IPS-20b (cell line): Measurements from ENCODE around the gene NUBP2.

Source experiments
- H3K27ac ChIP-seq: one replicate; pipeline ENCODE4 v1.5.1; 2013; ENCODE audit warnings: low read length
- H3K27me3 ChIP-seq: 2 replicates; pipeline ENCODE4 v1.6.1; 2013; ENCODE audit warnings: mild to moderate bottlenecking, low read length, inconsistent platforms; ENCODE audit not compliant: insufficient read depth
- H3K36me3 ChIP-seq: 2 replicates; pipeline ENCODE4 v1.6.1; 2013; ENCODE audit warnings: low read depth, mild to moderate bottlenecking, inconsistent platforms, low read length, moderate library complexity; ENCODE audit not compliant: insufficient read depth
- H3K4me1 ChIP-seq: 2 replicates; pipeline ENCODE4 v1.6.1; 2013; ENCODE audit warnings: mild to moderate bottlenecking, control low read depth, inconsistent platforms, low read length, moderate library complexity; ENCODE audit not compliant: insufficient read depth
- H3K4me3 ChIP-seq: 2 replicates; pipeline ENCODE4 v1.5.1; 2013; ENCODE audit warnings: mild to moderate bottlenecking, low read length, inconsistent platforms
- H3K9ac ChIP-seq: 2 replicates; pipeline ENCODE4 v1.6.1; 2013; ENCODE audit warnings: low read depth, mild to moderate bottlenecking, inconsistent platforms, low read length, moderate library complexity
- H3K9me3 ChIP-seq: 2 replicates; pipeline ENCODE4 v1.6.1; 2013; ENCODE audit warnings: mild to moderate bottlenecking, low read depth, low read length, inconsistent platforms; ENCODE audit not compliant: insufficient read depth

NUBP2 gene

DNA sequence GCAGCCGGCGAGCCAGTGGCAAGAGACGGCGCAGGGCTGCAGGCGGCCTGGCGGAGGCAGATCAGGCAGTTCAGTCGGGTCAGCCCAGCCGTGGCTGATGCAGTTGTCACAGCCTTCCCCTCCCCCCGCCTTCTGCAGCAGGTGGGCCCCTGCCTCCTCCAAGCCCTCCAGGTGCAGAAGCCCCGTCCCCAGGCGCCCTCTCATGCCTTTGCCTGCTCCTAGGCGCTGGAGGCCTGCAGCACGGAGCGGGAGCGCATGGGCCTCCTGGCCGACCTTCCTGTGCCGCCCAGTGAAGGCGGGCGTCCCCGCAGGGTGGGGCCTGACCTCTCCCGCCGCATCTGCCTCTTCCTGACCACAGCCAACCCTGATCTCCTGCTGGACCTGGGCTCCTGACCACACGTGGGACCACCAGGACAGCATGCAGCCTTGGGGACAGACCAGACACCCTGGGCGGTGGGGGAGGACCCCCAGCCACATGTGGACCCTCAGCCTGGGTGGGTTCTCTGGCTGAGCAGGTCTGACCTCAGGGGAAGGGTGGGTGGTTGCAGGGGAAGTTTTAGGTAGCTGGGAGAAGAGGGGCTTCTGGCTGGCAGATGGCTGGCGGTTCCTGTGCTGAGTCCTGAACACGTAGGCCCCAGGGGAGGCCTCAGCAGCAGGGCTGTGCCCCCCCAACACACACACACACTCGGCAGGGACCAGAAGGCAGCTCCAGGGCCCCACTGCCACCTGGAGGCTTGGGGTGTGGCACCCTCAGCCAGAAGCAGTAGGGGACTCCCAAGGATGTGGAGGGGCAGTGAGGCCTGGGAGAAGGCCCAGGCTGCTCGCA lies 6.7 kb upstream of the NUBP2 start:
- Histone ChIP-seq H3K9ac (no peak overlapping the region), H3K36me3 (peaks cover 29% of the 10 kb centered on the region; the same call in 1 of the 2 replicates), H3K27ac (no peak overlapping the region), H3K27me3 (no peaks in the 10 kb centered on the region), H3K9me3 (no peaks in the 10 kb centered on the region), H3K4me1 (no peaks in the 10 kb centered on the region; the same call in 1 of the 2 replicates), H3K4me3 (no peak overlapping the region)

DNA sequence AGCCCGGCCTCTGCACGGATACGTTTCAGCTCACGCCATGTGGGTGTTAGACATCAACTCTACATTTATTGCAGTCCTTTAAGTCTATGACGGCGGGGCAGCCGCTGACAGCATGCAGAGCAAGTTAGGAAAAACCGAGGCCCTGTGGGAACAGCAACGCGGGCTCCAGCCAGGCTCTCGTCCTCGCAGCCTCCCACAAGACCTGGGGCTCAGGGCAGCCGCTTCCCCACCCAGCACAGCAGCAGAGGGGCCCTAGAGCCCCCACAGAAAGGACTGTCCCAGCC lies 6.1 kb upstream of the NUBP2 start:
- H3K4me1 ChIP-seq: no peaks in the 10 kb centered on the region; the same call in 1 of the 2 replicates
- no peak overlapping the region for H3K27ac ChIP-seq
- no peak overlapping the region for H3K9ac ChIP-seq

GRCh38 chr16:1776991-1777374 lies 5.8 kb upstream of the NUBP2 start:
- Histone ChIP-seq H3K27me3 (no peaks in the 10 kb centered on the region), H3K27ac (no peak overlapping the region), H3K9ac (no peak overlapping the region), H3K9me3 (no peaks in the 10 kb centered on the region), H3K4me1 (no peaks in the 10 kb centered on the region; the same call in 1 of the 2 replicates), H3K4me3 (no peak overlapping the region), H3K36me3 (peaks cover 29% of the 10 kb centered on the region; the same call in 1 of the 2 replicates)

More for the DNA sequence above, 6.1 kb upstream of the NUBP2 start:
- no peaks in the 10 kb centered on the region for H3K27me3 ChIP-seq
- no peaks in the 10 kb centered on the region for H3K9me3 ChIP-seq
- peaks cover 29% of the 10 kb centered on the region; the same call in 1 of the 2 replicates for H3K36me3 ChIP-seq
- no peak overlapping the region for H3K4me3 ChIP-seq

DNA sequence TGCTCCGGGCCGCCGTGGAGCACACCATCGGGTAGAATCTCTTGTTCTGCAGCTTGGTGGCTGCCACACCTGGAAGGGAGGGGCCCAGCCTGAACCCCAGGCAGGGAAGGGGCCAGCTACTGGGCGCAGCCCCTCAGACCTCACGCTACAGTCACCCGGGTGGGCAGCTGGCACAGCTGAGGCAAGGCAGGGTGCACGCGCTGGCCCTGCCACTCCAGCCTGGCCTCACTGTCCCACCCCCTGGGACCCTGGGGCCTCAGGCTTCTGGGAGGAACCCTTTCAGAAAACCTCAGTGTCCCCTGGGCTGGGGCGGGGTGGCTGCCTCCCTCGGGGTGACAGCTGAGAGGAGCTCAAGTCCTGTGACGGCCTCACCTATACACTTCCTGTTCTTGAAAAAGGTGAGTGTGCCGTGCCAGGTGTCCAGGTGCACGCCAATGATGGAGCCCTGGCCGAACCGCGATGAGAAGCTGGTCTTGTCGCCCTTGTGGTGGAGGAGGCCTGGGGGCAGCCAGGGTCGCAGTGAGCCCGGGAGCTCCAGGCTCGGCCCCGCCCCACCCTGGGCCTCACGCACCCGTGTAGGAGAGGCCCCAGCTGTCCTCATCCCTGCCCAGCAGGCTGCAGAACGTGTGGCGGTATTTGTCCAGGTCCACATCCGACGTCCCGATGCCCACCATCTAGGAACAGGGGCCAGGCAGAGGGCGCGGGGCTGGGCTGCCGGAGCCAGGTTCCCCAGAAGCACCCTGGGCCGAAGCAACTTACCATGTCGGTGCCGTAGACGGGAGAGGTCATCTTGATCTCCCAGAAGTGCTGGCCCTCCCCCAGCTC lies 5.2 kb upstream of the NUBP2 start:
- H3K4me3 ChIP-seq: no peak overlapping the region
- no peaks in the 10 kb centered on the region for H3K27me3 ChIP-seq
- H3K9ac ChIP-seq: no peak overlapping the region
- H3K27ac ChIP-seq: no peak overlapping the region
- H3K9me3 ChIP-seq: no peaks in the 10 kb centered on the region
- H3K4me1 ChIP-seq: no peaks in the 10 kb centered on the region; the same call in 1 of the 2 replicates
- H3K36me3 ChIP-seq: peaks cover 29% of the 10 kb centered on the region; the same call in 1 of the 2 replicates

GRCh38 chr16:1778200-1779179 lies 4.3 kb upstream of the NUBP2 start:
- H3K9me3 ChIP-seq: no peaks in the 10 kb centered on the region
- no peak overlapping the region for H3K27ac ChIP-seq
- no peaks in the 10 kb centered on the region; the same call in 1 of the 2 replicates for H3K4me1 ChIP-seq
- peaks cover 29% of the 10 kb centered on the region; the same call in 1 of the 2 replicates for H3K36me3 ChIP-seq
- no peaks in the 10 kb centered on the region for H3K27me3 ChIP-seq
- H3K4me3 ChIP-seq: no peak overlapping the region
- H3K9ac ChIP-seq: no peak overlapping the region

DNA sequence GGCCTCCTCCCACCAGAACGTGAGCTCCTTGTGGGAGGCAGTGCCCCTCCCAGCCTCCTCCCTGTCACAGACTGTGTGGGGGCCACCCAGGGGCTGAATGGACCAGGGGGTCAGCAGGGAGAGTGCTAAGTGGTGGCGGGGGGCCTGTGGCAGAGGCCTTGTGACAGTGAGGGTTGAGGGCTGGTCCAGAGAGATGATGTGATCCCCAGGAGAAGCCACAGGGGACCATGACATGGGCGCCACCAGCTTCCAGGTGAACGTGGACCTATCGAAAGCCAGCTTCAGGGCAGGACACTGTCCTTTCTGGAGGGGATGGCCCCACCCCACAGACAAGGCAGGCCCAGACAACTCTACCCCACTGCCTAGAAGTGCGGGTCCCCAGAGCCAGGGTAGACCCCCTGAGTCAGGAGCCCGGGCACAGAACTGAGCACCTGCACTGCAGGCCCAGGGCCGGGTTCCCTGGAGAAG lies 3.5 kb upstream of the NUBP2 start:
- H3K9ac ChIP-seq: no peak overlapping the region
- no peaks in the 10 kb centered on the region for H3K27me3 ChIP-seq
- H3K36me3 ChIP-seq: peaks cover 29% of the 10 kb centered on the region; the same call in 1 of the 2 replicates
- H3K9me3 ChIP-seq: no peaks in the 10 kb centered on the region
- no peak overlapping the region for H3K4me3 ChIP-seq
- peaks cover 4% of the 10 kb centered on the region for H3K4me1 ChIP-seq
- no peak overlapping the region for H3K27ac ChIP-seq

DNA sequence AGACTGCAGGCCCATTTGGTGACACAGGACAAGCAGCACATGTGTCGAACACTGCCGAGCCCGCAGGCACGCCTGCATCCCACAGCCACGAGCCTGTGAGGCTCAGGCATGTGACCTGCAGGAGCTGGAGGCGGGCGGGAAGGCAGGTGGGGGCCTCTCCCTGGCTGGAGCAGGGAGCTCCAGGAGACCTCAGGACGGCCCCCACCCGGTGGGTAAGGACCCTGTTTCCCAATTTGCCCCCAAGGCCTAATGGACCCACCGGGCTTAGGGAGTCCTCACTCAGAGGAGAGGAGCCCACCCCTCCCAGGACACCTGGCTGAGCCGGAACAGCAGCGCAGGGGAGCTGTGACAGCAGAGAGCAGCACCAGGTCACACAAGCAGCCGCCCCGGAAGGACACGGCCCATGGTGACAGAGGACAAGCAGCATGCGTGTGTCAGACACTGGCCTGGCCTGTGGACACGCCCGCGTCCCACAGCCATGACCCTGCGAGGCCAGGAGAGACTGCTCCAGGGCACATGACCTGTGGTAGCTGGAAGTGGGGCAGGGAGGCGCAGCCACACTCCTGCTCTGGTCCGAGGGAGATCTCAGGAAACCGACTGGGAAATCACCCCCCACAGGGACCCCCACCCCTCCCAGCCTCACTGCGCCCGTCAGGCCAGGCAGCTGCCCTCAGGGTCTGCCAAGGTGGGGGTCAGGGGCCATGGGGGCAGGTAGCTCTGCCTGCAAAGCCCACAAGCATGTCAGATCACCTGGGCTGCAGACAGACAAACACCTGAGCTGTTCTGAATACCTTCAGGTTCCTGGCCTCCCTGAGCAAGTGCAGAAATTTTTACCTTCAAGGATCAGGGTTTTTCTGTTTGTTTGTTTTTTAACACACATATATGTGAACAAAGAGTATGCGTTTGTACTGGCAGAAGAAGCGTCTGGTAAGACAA lies 2.8 kb upstream of the NUBP2 start:
- Histone ChIP-seq H3K4me1 (peaks cover 4% of the 10 kb centered on the region), H3K9ac (no peak overlapping the region), H3K36me3 (peaks cover 25% of the 10 kb centered on the region; the same call in 1 of the 2 replicates), H3K9me3 (no peaks in the 10 kb centered on the region), H3K27me3 (no peaks in the 10 kb centered on the region), H3K4me3 (no peak overlapping the region), H3K27ac (no peak overlapping the region)

GRCh38 chr16:1780677-1781072 lies 2.1 kb upstream of the NUBP2 start:
- H3K4me1 ChIP-seq: peaks cover 4% of the 10 kb centered on the region
- H3K36me3 ChIP-seq: peaks cover 18% of the 10 kb centered on the region; the same call in 1 of the 2 replicates
- no peaks in the 10 kb centered on the region for H3K9me3 ChIP-seq
- H3K27ac ChIP-seq: no peak overlapping the region
- no peak overlapping the region for H3K4me3 ChIP-seq
- H3K9ac ChIP-seq: no peak overlapping the region
- no peaks in the 10 kb centered on the region for H3K27me3 ChIP-seq

DNA sequence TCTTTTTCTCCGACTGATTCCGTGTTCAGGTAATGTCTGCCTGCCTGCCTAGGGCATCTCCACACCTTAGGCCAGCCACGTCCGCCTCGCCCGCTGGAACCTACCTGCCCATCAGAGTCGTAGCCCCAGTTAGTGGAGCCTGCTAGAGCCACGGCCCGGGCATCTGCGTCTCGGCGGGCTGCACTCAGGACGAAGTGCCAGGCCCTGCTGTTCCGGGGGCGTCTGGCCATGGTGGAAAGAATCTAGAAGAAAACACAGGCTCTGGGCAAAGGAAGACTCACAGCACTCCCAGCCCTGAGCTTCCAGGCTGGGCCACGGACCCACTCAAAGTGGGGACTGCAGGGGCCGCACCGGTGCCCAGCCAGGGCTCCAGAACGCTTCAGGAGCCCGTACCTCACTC lies 1.5 kb upstream of the NUBP2 start:
- Histone ChIP-seq H3K27ac (no peak overlapping the region), H3K4me1 (peaks cover 4% of the 10 kb centered on the region), H3K36me3 (peaks cover 18% of the 10 kb centered on the region; the same call in 1 of the 2 replicates)

DNA sequence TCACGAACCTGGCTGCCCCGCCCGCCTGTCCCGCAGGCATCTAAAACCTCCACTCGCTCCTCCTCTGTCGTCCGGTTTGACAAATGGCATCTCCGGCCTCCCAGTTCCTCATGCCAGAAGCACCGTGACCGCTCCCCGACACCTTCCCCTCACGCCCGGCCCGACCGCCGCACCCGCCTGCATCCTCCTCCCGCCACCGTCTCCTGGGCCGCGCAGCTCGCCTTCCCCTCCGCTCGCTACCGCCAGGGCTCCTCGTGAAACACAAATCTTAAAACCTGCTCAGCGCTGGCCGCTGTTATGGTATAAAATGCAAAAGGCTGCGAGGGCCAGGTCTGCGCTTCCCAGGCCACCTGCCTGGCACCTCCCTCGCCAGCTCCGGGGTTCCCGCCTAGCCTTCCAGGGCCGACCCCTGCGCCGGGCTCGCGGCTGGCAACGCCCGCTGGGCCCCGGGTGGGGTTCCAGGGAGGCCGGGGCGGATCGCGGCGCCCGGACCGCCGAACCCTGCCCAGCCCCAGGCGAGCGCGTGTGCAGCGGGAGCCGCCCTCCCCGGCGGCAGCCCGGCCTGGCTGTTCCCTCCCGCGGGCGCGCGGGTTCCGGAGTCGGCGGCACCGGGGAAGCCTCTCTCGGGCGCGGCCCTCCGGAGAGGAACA lies 877 bp upstream of the NUBP2 start:
- H3K9me3 ChIP-seq: no peaks in the 10 kb centered on the region
- H3K27me3 ChIP-seq: no peaks in the 10 kb centered on the region
- H3K4me1 ChIP-seq: peaks cover 4% of the 10 kb centered on the region
- peak overlapping the region; percentile 96 for H3K4me3 ChIP-seq
- peak overlapping the region; percentile 73 for H3K9ac ChIP-seq
- peaks cover 14% of the 10 kb centered on the region; the same call in 1 of the 2 replicates for H3K36me3 ChIP-seq
- no peak overlapping the region for H3K27ac ChIP-seq

More for the DNA sequence above, 1.5 kb upstream of the NUBP2 start:
- Histone ChIP-seq H3K27me3 (no peaks in the 10 kb centered on the region), H3K9me3 (no peaks in the 10 kb centered on the region), H3K9ac (peak overlapping the region; percentile 73), H3K4me3 (peak overlapping the region; percentile 96)
